Erythroblast (primary cell): Measurements from ENCODE around the gene HLF.

Experiments
- GATA1 ChIP-seq: IDR thresholded peaks from 2 replicates; pipeline ENCODE4 v1.6.1; 2011; ENCODE audit warnings: low read depth, mild to moderate bottlenecking, control low read depth, low read length, moderate library complexity
- POLR2A ChIP-seq: IDR thresholded peaks from 2 replicates; pipeline ENCODE4 v1.6.1; 2011; ENCODE audit warnings: mild to moderate bottlenecking, low read length

DNA sequence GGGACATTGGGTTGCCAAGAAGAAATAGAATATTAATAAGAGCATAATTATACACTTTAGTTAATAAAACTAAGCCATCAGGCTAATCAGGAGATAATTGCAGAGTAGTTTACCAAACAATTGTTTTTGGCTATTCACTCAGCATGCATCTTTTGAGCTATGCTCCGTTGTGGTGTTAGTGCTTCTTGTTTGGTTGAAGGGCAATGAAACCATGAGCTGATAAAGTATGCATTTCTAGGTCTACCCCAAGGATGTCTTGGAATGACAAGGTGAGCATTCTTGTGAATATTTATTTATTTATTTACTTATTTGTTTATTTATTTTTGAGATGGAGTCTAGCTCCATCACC, 6.4 kb downstream of the HLF start:
- TF ChIP-seq POLR2A (no peak), GATA1 (no peak)
